ENCODE data around the gene RAB8A.
"Not testable (repeated sequence)": the region's sequence is repeated elsewhere in the genome, so short reads cannot be mapped to it uniquely, and the experiment has no call there.

- not testable (repeated sequence) for TF ChIP-seq CTCF, EZH2 (IDR thresholded peaks at IDR 0.05)
These were observed 7.6 kb downstream of the RAB8A start for GRCh38 chr19:16119075-16119857.
